SK-N-SH (cell line): ENCODE measurements around the gene DYRK1A. TPM values are rescaled to one million over a fixed set of nuclear protein-coding genes. Genes with fewer than 3 reads are reported as not detected.

ENCODE experiments used
- CTCF ChIA-PET: fragments of 300-600, 350-600 bp; formaldehyde crosslinking; extraction: SDS; loops from one replicate; lab custom pipeline; 2021; lab: Yijun Ruan, JAX
- POLR2A ChIA-PET: fragments of 350-600 bp; sonication (Branson Sonifier 250); formaldehyde crosslinking; extraction: SDS; loops from one replicate; lab custom pipeline; 2020; ENCODE audit warnings: antibody characterized with exemption, inconsistent platforms; lab: Yijun Ruan, JAX
- DNase-seq: peaks from one replicate; pipeline ENCODE4 v3.0.0; 2012
- H2AFZ ChIP-seq: fragments of 200-600 bp; sonication (generic); 2 replicates; pipeline ENCODE4 v1.8.1; 2016; ENCODE audit warnings: antibody characterized with exemption, mild to moderate bottlenecking, low read depth
- H3F3A ChIP-seq: fragments of 200-600 bp; sonication (generic); replicated peaks from 2 replicates; pipeline ENCODE3; 2016; ENCODE audit warnings: antibody characterized with exemption, mild to moderate bottlenecking; ENCODE audit not compliant: insufficient read depth
- H3K27ac ChIP-seq, 2 experiments: fragments of 200-500 bp in 1 of 2; fragments of 200-600 bp in 1 of 2; sonication (Bioruptor generic) in 1 of 2; sonication (generic), shearing (Covaris generic) in 1 of 2; 2 replicates each; pipeline versions ENCODE4 v1.5.1 to v1.6.1; 2014 to 2016; ENCODE audit warnings: low read depth in 2 of 2, inconsistent platforms in 1 of 2, low read length in 1 of 2, mild to moderate bottlenecking in 1 of 2, mixed read lengths in 1 of 2
- H3K27me3 ChIP-seq: fragments of 200-600 bp; sonication (generic), shearing (Covaris generic); 2 replicates; pipeline ENCODE4 v1.6.1; 2016; ENCODE audit warnings: mixed run types; ENCODE audit not compliant: insufficient read depth
- H3K36me3 ChIP-seq, 2 experiments: fragments of 200-500 bp in 1 of 2; fragments of 200-600 bp in 1 of 2; sonication (Bioruptor generic) in 1 of 2; sonication (generic) in 1 of 2; replicated peaks in 1 of 2; 2 replicates each; pipeline versions ENCODE3 to v1.5.1; 2014 to 2016; ENCODE audit warnings: low read length in 1 of 2, mild to moderate bottlenecking in 1 of 2; ENCODE audit not compliant: insufficient read depth in 2 of 2, control insufficient read depth in 1 of 2
- H3K4me1 ChIP-seq, 2 experiments: fragments of 200-500 bp in 1 of 2; fragments of 200-600 bp in 1 of 2; sonication (Bioruptor generic) in 1 of 2; sonication (generic), shearing (Covaris generic) in 1 of 2; 2 replicates each; pipeline versions ENCODE4 v1.5.1 to v1.6.1; 2014 to 2016; ENCODE audit warnings: low read depth in 1 of 2, low read length in 1 of 2, mixed run types in 1 of 2; ENCODE audit not compliant: insufficient read depth in 2 of 2, control insufficient read depth in 1 of 2
- H3K4me2 ChIP-seq: fragments of 200-600 bp; sonication (generic), shearing (Covaris generic); 2 replicates; pipeline ENCODE4 v1.6.1; 2017; ENCODE audit warnings: mixed run types
- H3K4me3 ChIP-seq, 2 experiments: fragments of 200-500 bp in 1 of 2; fragments of 200-600 bp in 1 of 2; sonication (Bioruptor generic) in 1 of 2; sonication (generic), shearing (Covaris generic) in 1 of 2; 2 replicates each; pipeline versions ENCODE4 v1.5.1 to v1.8.1; 2014 to 2016; ENCODE audit warnings: low read depth in 2 of 2, inconsistent platforms in 1 of 2, low read length in 1 of 2, mild to moderate bottlenecking in 1 of 2, mixed read lengths in 1 of 2, moderate library complexity in 1 of 2
- H3K79me2 ChIP-seq: fragments of 200-600 bp; sonication (generic); 2 replicates; pipeline ENCODE4 v1.8.1; 2017; ENCODE audit warnings: mild to moderate bottlenecking; ENCODE audit not compliant: insufficient read depth
- H3K9ac ChIP-seq: fragments of 200-600 bp; sonication (generic); 2 replicates; pipeline ENCODE4 v1.6.1; 2017; ENCODE audit warnings: mixed run types
- H3K9me2 ChIP-seq: fragments of 200-600 bp; sonication (generic); 2 replicates; pipeline ENCODE4 v1.6.1; 2017; ENCODE audit warnings: mixed run types
- H3K9me3 ChIP-seq: fragments of 200-600 bp; sonication (generic); 2 replicates; pipeline ENCODE4 v1.6.1; 2017; ENCODE audit warnings: mixed run types, mild to moderate bottlenecking, moderate library complexity
- H4K20me1 ChIP-seq: fragments of 200-600 bp; sonication (generic); 2 replicates; pipeline ENCODE4 v1.6.1; 2017; ENCODE audit warnings: mild to moderate bottlenecking, mixed run types; ENCODE audit not compliant: insufficient read depth
- FOXM1 ChIP-seq: IDR thresholded peaks from 2 replicates; pipeline ENCODE4 v1.4.0; 2012; ENCODE audit warnings: low read depth, mild to moderate bottlenecking
- GATA2 ChIP-seq: sonication (generic); formaldehyde crosslinking; IDR thresholded peaks from 2 replicates; pipeline ENCODE4 v1.5.0; 2020; ENCODE audit warnings: mild to moderate bottlenecking, missing genetic modification reagents
- IRF3 ChIP-seq: fragments of 150-350 bp; IDR thresholded peaks from 2 replicates; pipeline ENCODE4 v1.6.1; 2016; ENCODE audit warnings: mild to moderate bottlenecking, low read depth, low read length
- POLR2AphosphoS5 ChIP-seq: IDR thresholded peaks from 2 replicates; pipeline ENCODE4 v1.6.1; 2012; ENCODE audit warnings: low read depth, low read length
- REST ChIP-seq: IDR thresholded peaks from 2 replicates; pipeline ENCODE4 v1.6.1; 2012; ENCODE audit warnings: mild to moderate bottlenecking, low read depth, low read length, moderate library complexity
- TAF1 ChIP-seq: IDR thresholded peaks from 2 replicates; pipeline ENCODE4 v1.6.1; 2012; ENCODE audit warnings: low read depth, mild to moderate bottlenecking, low read length, moderate library complexity, borderline replicate concordance
- TEAD4 ChIP-seq: IDR thresholded peaks from 2 replicates; pipeline ENCODE4 v1.4.0; 2012; ENCODE audit warnings: mild to moderate bottlenecking, borderline replicate concordance; ENCODE audit not compliant: insufficient read depth
- USF1 ChIP-seq: IDR thresholded peaks from 2 replicates; pipeline ENCODE4 v1.4.0; 2012; ENCODE audit warnings: low read depth, borderline replicate concordance
- YY1 ChIP-seq: IDR thresholded peaks from 2 replicates; pipeline ENCODE4 v1.4.0; 2012; ENCODE audit warnings: low read depth, mild to moderate bottlenecking
- polyA plus RNA-seq, 3 experiments: library from polyadenylated mRNA; depleted of rRNA; stranded (reverse); fragments of >200 nt; gene quantifications; 2 replicates each; pipeline ENCODE4 v1.2.3, GENCODE V29; 2012
- TF ChIP-seq, protein P1 (sequence below): fragments of 150-350 bp; IDR thresholded peaks from 2 replicates; pipeline ENCODE4 v1.6.1; 2017; ENCODE audit warnings: antibody characterized with exemption, low read length, low read depth, borderline replicate concordance

Gene DYRK1A
- polyA plus RNA-seq, 1 of the 3 experiments (the other 2 are of a cell fraction): 19.3 TPM

DNA sequence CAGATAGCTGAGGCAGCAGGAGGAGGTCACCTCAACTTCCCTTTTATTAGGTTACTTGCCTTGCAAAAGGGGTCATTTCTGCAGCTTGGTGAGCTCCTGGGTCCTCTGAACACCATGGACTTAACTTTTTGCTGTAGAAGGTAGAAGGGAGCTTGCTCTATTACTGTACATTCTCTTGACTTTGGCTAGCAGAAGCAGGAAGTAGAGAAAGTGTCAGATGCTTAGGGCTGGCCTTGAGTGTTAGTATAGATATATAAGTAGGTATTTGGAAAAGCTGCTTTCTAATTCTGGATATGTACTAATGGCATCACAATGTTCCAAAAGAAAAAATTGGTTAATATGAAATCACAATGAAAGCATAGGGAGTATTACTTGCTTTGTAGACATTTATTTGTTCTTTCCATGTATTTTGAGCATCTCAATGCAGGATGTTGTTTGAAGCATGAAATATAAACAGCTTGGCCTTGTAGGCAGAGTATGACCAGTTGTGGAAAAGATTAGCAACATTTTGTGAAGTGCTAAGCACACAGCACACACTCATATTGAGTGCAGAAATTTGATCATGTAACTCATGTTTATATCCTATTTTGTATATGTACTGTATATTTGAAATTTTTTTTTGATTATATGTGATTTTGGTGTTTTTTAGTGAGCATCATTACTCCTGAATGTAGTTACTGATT, 108.8 kb downstream of the DYRK1A start:
- Histone ChIP-seq H3K79me2 (peaks cover 97% of the 10 kb centered on the region), H2AFZ (no peak overlapping the region), H3K9me2 (no peaks in the 10 kb centered on the region), H3K4me3 (no peak overlapping the region), H4K20me1 (peaks cover 73% of the 10 kb centered on the region), H3K36me3 (peaks cover 21 to 36% of the 10 kb centered on the region in 2 experiments), H3F3A (peaks cover 14% of the 10 kb centered on the region), H3K4me2 (no peak overlapping the region), H3K4me1 (peaks cover 0 to 17% of the 10 kb centered on the region in 2 experiments; a peak in 2 of 4 replicates), H3K9ac (no peak overlapping the region), H3K27me3 (no peaks in the 10 kb centered on the region), H3K27ac (no peak overlapping the region), H3K9me3 (no peaks in the 10 kb centered on the region)
- TF ChIP-seq, protein P1, sequence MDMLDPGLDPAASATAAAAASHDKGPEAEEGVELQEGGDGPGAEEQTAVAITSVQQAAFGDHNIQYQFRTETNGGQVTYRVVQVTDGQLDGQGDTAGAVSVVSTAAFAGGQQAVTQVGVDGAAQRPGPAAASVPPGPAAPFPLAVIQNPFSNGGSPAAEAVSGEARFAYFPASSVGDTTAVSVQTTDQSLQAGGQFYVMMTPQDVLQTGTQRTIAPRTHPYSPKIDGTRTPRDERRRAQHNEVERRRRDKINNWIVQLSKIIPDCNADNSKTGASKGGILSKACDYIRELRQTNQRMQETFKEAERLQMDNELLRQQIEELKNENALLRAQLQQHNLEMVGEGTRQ: no peak
- no peak for TF ChIP-seq POLR2AphosphoS5
- TF ChIP-seq TAF1: no peak
- no peak for TF ChIP-seq FOXM1
- TF ChIP-seq IRF3: no peak
- no peak for TF ChIP-seq YY1
- TF ChIP-seq USF1: no peak
- TF ChIP-seq REST: no peak
- TF ChIP-seq TEAD4: no peak
- TF ChIP-seq GATA2 (CRISPR knock-in tag): no peak
- CTCF ChIA-PET: interaction anchor here (0.9 to 3.7 kb wide), 4 partner anchors 12 to 201 kb away, joined by 3 to 26 read pairs (median 3); no protein-coding TSS in a partner anchor
- POLR2A ChIA-PET: no interaction called here
- DNase-seq: no peak
